HepG2 (cell line): Measurements from ENCODE around the gene MUC6. TPM values are rescaled to one million over a fixed set of nuclear protein-coding genes. Genes with fewer than 3 reads are reported as not detected.
A peak's percentile ranks its signal among the peaks of the same experiment; 100 is the strongest.

Experiments
- ATAC-seq: fragments of 200-7000 bp; cut with Tn5 transposase; 3 replicates; pipeline ENCODE4 v1.9.1; 2020; ENCODE audit warnings: mild to moderate bottlenecking, moderate library complexity
- BruUV-seq: library from RNA; stranded (reverse); fragments of 400-500 nt; replicated peaks from 2 replicates; lab custom pipeline; 2021; lab: Mats Ljungman, UMichigan
- CTCF ChIA-PET: fragments of 300-600 bp; formaldehyde crosslinking; extraction: SDS; loops from one replicate; lab custom pipeline; 2021; ENCODE audit warnings: low total read pairs, inconsistent platforms, low intra/inter-chr PET ratio; lab: Yijun Ruan, JAX
- POLR2A ChIA-PET: fragments of 350-600 bp; sonication (Branson Sonifier 250); formaldehyde crosslinking; loops from one replicate; lab custom pipeline; 2020; ENCODE audit warnings: antibody characterized with exemption, inconsistent platforms; lab: Yijun Ruan, JAX
- DNase-seq: peaks from one replicate; pipeline ENCODE4 v3.0.0-alpha.2; 2015; ENCODE audit warnings: low spot score
- FAIRE-seq: peaks from 3 replicates; lab custom pipeline; 2011; peaks lifted over from hg19 to GRCh38; lab: Jason Lieb, UNC
- H2AFZ ChIP-seq: one replicate; pipeline ENCODE4 v1.6.1; 2011; ENCODE audit warnings: low read length, inconsistent platforms
- H3K27ac ChIP-seq: fragments of 300-600 bp; 3 replicates; pipeline ENCODE4 v1.8.0; 2011; ENCODE audit warnings: mixed run types, mild to moderate bottlenecking, mixed read lengths, low read length, inconsistent platforms; ENCODE audit not compliant: insufficient read depth; ENCODE audit errors: extremely low read length
- H3K27me3 ChIP-seq, 2 experiments: fragments of 200-600 bp in 1 of 2; 2 replicates in 1 of 2; 3 replicates in 1 of 2; pipeline versions ENCODE4 v1.6.0 to v1.8.0; 2011; ENCODE audit warnings: low read length in 2 of 2, mild to moderate bottlenecking in 2 of 2, moderate library complexity in 2 of 2, inconsistent platforms in 1 of 2; ENCODE audit not compliant: insufficient read depth in 2 of 2, control insufficient read depth in 1 of 2
- H3K36me3 ChIP-seq, 2 experiments: fragments of 200-600 bp in 1 of 2; replicated peaks in 1 of 2; 2 replicates in 1 of 2; 3 replicates in 1 of 2; pipeline versions ENCODE4 v1.5.1 to v1.8.0; 2011; ENCODE audit warnings: low read length in 2 of 2, inconsistent platforms in 1 of 2; ENCODE audit not compliant: insufficient read depth in 2 of 2, control insufficient read depth in 1 of 2
- H3K4me1 ChIP-seq: 2 replicates; pipeline ENCODE4 v1.5.1; 2012; ENCODE audit warnings: low read length, inconsistent platforms; ENCODE audit not compliant: insufficient read depth
- H3K4me2 ChIP-seq: 2 replicates; pipeline ENCODE4 v1.6.0; 2011; ENCODE audit warnings: low read depth, low read length, inconsistent platforms
- H3K4me3 ChIP-seq, 3 experiments: fragments of 200-600 bp in 1 of 3; sonication (generic), shearing (Covaris generic) in 1 of 3; replicated peaks in 1 of 3; 2 replicates each; pipeline ENCODE4 v1.5.1; 2011 to 2016; ENCODE audit warnings: low read length in 3 of 3, inconsistent platforms in 2 of 3, low read depth in 2 of 3, mild to moderate bottlenecking in 2 of 3, control low read depth in 1 of 3, mixed read lengths in 1 of 3; ENCODE audit not compliant: insufficient read depth in 1 of 3
- H3K79me2 ChIP-seq: one replicate; pipeline ENCODE4 v1.6.1; 2011; ENCODE audit warnings: low read length, inconsistent platforms; ENCODE audit not compliant: insufficient read depth
- H3K9ac ChIP-seq: 2 replicates; pipeline ENCODE4 v1.6.0; 2011; ENCODE audit warnings: mild to moderate bottlenecking, low read depth, low read length, inconsistent platforms; ENCODE audit not compliant: insufficient read depth
- H3K9me3 ChIP-seq: 2 replicates; pipeline ENCODE4 v1.5.1; 2012; ENCODE audit warnings: mild to moderate bottlenecking, low read length
- H4K20me1 ChIP-seq: 2 replicates; pipeline ENCODE4 v1.6.0; 2011; ENCODE audit warnings: inconsistent platforms, mild to moderate bottlenecking, low read length, moderate library complexity; ENCODE audit not compliant: insufficient read depth
- DNMT3B ChIP-seq: conservative IDR thresholded peaks from 2 replicates; pipeline ENCODE4 v1.6.1; 2016; ENCODE audit warnings: missing biosample characterization, control low read depth
- JUNB ChIP-seq: sonication (generic); formaldehyde crosslinking; IDR thresholded peaks from 2 replicates; pipeline ENCODE4 v1.8.0; 2022; ENCODE audit warnings: missing genetic modification reagents, mild to moderate bottlenecking, borderline replicate concordance
- KLF13 ChIP-seq: sonication (generic); formaldehyde crosslinking; IDR thresholded peaks from 2 replicates; pipeline ENCODE4 v1.4.0; 2020; ENCODE audit warnings: mild to moderate bottlenecking, missing genetic modification reagents
- RBAK ChIP-seq: sonication (generic); formaldehyde crosslinking; IDR thresholded peaks from 2 replicates; pipeline ENCODE4 v1.5.1; 2020; ENCODE audit warnings: mild to moderate bottlenecking, missing genetic modification reagents
- SP5 ChIP-seq: IDR thresholded peaks from 2 replicates; pipeline ENCODE4 v1.6.1; 2016; ENCODE audit warnings: low read depth, borderline replicate concordance
- WGBS: methylation state at CpG from one replicate; pipeline ENCODE4 v1.1.6; 2017; ENCODE audit warnings: low lambda C conversion rate; 5-methylcytosine and 5-hydroxymethylcytosine counted together
- in situ Hi-C: cut with HindIII; loops from 2 replicates; pipeline ENCODE4 v1.10.0; 2017; ENCODE audit warnings: low pct_unique_long_range_greater_than_20kb; ENCODE audit not compliant: extremely low pct_ligation_motif_present
- intact Hi-C: fragments of 100-400 bp; cut with micrococcal nuclease; formaldehyde crosslinking; loops from one replicate; pipeline ENCODE4 v1.10.0; 2022; ENCODE audit not compliant: unreplicated experiment
- polyA plus RNA-seq, 8 experiments: library from polyadenylated mRNA; depleted of rRNA in 3 of 8; stranded (reverse) in 7 of 8; unstranded in 1 of 8; fragments of >200 nt; fragmentation: Illumina TruSeq in 4 of 8; extraction: Trizol in 4 of 8; gene quantifications; 2 replicates each; pipeline versions ENCODE4 v1.2.1 to v1.2.3, GENCODE V29; 2011 to 2016; ENCODE audit warnings: low read depth in 4 of 8, missing spikeins in 1 of 8, mixed read lengths in 1 of 8; ENCODE audit not compliant: insufficient read depth in 1 of 8
- total RNA-seq, 5 experiments: library from RNA; depleted of rRNA; stranded (reverse); fragments of >200 nt; fragmentation: Illumina TruSeq; extraction: Trizol; gene quantifications; 2 replicates each; pipeline ENCODE4 v1.2.3, GENCODE V29; 2016; ENCODE audit warnings: low read depth in 1 of 5
- TF ChIP-seq, protein P1 (sequence below), 2 experiments: sonication (generic) in 1 of 2; formaldehyde crosslinking in 1 of 2; IDR thresholded peaks; 2 replicates each; pipeline versions ENCODE4 v1.6.1 to v1.9.0; 2014 to 2022; ENCODE audit warnings: antibody characterized with exemption in 1 of 2, borderline replicate concordance in 1 of 2, inconsistent platforms in 1 of 2, low read depth in 1 of 2, missing genetic modification reagents in 1 of 2

MUC6 gene
- total and polyA plus RNA-seq, 2 of the 13 experiments (the other 11 are each of a cell fraction or from before 2014, with no cell fraction given): not detected

DNA sequence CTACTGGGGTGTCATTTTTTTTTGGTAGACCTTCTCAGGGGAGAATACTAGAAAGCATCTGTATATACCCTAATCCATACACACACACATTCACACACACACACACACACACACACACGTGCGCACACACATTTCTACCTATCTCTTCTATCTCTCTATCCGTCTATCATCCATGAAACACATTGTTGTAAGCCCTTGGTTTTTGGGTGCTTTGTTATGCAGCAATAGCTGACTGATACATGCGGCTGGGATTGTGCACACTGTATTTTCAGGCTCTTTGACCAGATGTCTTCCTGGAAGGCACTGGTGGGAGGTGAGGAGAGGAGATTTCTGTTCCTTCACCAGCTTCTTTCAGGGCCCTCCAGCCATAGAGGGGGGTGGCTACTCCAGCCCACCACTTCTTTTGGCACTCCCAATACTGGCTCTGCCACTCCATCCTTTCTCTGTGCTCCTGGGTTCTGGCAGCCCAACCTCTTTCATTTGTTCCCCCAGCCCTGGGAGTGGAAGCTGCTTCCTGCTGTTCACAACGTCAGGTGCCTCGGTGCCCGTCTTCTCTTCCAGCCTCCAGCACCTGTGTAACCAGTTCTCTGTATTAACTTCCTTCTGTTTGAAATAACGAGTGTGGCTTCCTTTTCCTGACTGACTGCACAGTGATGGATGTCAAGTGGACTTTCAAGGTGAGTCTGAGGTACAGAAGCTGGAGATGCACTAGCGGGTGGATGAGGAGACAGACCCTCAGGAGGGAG lies 25.7 kb upstream of the MUC6 start:
- intact Hi-C loops: no loop called here
- ATAC-seq: no peak
- POLR2A ChIA-PET: no interaction called here
- no peak for FAIRE-seq
- Histone ChIP-seq H3K36me3 (no peaks in the 10 kb centered on the region), H2AFZ (no peak overlapping the region), H3K9me3 (0 out of 2 replicates have a peak, but pooled peaks cover 4% of the 10 kb centered on the region), H3K4me2 (no peak overlapping the region), H3K27ac (no peak overlapping the region), H4K20me1 (no peaks in the 10 kb centered on the region), H3K4me1 (peaks cover 5% of the 10 kb centered on the region; the same call in 1 of the 2 replicates), H3K9ac (no peak overlapping the region), H3K27me3 (peaks cover 6 to 34% of the 10 kb centered on the region in 2 experiments; a peak in 3 of 5 replicates), H3K4me3 (no peak overlapping the region), H3K79me2 (no peaks in the 10 kb centered on the region)
- no peak for DNase-seq
- in situ Hi-C loops: no loop called here
- WGBS: 34% methylated on average over 9 of the region's 9 CpGs
- peak; percentile 96 for TF ChIP-seq RBAK (CRISPR knock-in tag)
- TF ChIP-seq KLF13 (CRISPR knock-in tag): no peak
- TF ChIP-seq DNMT3B (CRISPR knock-in tag): no peak
- BruUV-seq: no TSS peak
- CTCF ChIA-PET: no interaction called here

- Histone ChIP-seq H3K4me3 (no peak overlapping the region), H3K9me3 (0 out of 2 replicates have a peak, but pooled peaks cover 4% of the 10 kb centered on the region), H3K27me3 (peaks cover 6 to 44% of the 10 kb centered on the region in 2 experiments; a peak in 3 of 5 replicates), H3K4me1 (peaks cover 5% of the 10 kb centered on the region; the same call in 1 of the 2 replicates), H3K27ac (no peak overlapping the region), H4K20me1 (no peaks in the 10 kb centered on the region), H3K79me2 (no peaks in the 10 kb centered on the region), H3K4me2 (no peak overlapping the region), H2AFZ (no peak overlapping the region), H3K36me3 (no peaks in the 10 kb centered on the region), H3K9ac (no peak overlapping the region)
- in situ Hi-C loops: no loop called here
- ChIA-PET POLR2A (no interaction called here), CTCF (no interaction called here)
- 24% methylated on average over 18 of the region's 18 CpGs for WGBS
- no peak for ATAC-seq
- BruUV-seq: no TSS peak
- intact Hi-C loops: no loop called here
- FAIRE-seq: no peak
- DNase-seq: no peak
- TF ChIP-seq, protein P1, sequence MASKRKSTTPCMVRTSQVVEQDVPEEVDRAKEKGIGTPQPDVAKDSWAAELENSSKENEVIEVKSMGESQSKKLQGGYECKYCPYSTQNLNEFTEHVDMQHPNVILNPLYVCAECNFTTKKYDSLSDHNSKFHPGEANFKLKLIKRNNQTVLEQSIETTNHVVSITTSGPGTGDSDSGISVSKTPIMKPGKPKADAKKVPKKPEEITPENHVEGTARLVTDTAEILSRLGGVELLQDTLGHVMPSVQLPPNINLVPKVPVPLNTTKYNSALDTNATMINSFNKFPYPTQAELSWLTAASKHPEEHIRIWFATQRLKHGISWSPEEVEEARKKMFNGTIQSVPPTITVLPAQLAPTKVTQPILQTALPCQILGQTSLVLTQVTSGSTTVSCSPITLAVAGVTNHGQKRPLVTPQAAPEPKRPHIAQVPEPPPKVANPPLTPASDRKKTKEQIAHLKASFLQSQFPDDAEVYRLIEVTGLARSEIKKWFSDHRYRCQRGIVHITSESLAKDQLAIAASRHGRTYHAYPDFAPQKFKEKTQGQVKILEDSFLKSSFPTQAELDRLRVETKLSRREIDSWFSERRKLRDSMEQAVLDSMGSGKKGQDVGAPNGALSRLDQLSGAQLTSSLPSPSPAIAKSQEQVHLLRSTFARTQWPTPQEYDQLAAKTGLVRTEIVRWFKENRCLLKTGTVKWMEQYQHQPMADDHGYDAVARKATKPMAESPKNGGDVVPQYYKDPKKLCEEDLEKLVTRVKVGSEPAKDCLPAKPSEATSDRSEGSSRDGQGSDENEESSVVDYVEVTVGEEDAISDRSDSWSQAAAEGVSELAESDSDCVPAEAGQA (IDR thresholded peaks at IDR 0.05; ENCODE audit: low read depth): no peak
- TF ChIP-seq, protein P1 (CRISPR knock-in tag; IDR thresholded peaks at IDR 0.05; ENCODE audit: borderline replicate concordance): no peak
- TF ChIP-seq SP5 (CRISPR knock-in tag): no peak
- no peak for TF ChIP-seq JUNB (CRISPR knock-in tag)
Measured at GRCh38 chr11:1060852-1061616, 24.5 kb upstream of the MUC6 start.
